ENCODE data around the gene GATA2.

The GATA2 gene

DNA sequence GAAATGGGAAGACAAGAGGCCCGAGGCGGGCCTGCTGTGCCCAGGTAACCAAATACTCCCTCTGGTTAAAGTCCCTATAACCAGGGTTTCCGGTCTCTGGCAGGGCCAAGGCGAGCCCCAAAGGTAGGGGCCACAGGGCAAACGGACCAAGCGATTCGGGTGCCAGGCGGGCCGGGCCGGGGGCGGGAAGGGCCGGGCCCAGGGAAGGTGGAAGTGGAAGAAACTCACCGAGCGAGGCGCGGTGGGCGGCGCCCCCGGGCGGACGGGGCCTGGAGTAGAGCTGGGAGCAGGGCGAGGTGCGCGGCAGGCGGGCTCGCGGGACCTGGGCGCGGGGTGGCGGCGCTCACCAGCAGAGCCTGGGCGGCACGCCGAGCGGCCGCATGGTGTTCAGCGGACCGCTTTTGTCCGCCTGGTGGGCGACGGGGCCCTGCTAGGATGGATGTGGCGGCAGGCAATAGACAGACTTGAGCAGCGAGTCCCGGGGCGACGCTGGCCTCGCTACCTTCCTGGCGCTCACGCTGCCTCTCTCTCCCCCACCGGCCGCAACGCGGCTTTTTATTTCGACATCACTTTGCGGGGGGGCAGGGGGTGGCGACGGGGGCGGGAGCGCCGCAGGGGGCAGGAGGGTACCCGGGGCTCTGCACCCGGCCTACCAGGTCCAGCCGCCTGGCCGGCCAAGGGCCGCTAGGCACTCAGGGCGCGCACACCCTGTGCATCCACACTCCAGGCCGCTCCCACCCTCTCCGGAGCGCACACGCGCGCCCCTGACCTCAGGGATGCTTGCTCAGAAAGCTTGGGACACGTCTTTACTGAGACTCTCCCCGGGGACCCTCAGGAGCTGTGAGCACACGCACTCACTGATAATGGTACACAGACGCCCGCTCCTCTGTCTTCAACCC is at the start of gene GATA2:
TSS of gene GATA2 (minus strand) at position 531 of the 899 bp plus-strand sequence. CDS start 6,170 bp downstream, outside the sequence.
- DNase-seq (ENCODE audit: low read depth in 2 of 2), result no peak

DNA sequence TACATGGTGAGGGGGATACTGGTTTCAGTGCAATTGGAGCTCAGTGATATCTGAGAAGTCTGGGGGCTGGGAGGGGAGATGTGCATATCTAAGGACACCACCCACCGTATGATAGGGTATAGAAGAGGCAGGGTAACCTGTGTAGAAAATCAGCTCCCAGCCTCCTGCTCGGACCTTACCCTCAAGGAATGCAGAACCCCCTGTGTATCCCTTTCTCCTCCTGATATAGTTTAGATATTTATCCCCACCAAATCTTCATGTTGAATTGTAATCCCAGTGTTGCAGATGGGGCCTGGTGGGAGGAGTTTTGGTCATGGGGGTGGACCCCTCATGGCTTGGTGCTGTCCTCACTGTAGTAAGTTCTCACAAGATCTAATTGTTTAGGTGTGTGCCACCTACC is 48.2 kb upstream of the GATA2 start:
- DNase-seq (ENCODE audit: low read depth in 2 of 2), result no peak

DNA sequence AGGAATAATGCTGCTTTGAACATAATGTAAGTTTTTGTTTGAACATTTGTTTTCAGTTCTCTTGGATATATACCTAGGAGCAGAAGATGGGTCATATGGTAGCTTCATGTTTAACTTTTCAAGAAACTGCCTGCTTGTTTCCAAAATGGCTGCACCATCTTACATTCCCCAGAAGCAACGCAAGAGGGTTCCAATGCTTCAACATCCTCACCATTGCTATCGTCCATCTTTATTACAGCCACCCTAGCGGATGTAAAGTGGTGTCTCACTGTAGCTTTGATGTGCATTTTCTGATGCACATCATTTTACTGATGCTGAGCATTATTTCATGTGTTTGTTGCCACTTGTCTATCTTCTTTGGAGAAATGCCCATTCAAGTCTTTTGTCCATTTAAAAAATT is 46.4 kb upstream of the GATA2 start:
- DNase-seq (ENCODE audit: low read depth in 2 of 2), result no peak

DNA sequence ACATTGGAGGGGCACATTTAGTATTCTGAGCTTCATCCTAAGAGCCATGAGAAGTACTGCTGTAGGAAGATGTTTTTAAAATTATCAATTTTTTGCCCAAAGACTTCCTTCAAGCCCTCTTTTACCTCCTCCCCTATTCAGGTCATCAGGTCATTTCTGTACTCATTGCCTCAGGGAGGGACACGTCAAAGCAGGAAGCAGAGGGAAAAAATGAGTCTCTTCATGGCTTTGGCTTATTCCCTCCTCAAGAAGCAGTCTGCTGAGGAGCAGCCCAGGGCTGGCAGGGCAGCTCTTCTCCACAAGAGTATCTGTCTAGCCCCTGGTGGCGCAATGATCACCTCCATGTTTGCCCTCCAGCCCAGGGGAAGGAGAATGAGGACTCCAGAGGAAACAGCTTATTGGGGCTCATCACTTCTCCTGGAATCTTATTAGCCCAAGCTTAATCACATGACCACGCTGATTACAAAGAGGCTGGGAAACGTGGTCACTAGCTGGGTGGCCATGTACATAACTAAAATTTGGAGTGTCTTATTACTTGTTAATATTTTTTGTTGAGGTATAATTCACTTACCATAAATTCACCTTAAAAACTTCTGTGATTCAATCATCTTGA is 44.2 kb upstream of the GATA2 start:
- no peak for DNase-seq (ENCODE audit: low read depth in 2 of 2)

DNA sequence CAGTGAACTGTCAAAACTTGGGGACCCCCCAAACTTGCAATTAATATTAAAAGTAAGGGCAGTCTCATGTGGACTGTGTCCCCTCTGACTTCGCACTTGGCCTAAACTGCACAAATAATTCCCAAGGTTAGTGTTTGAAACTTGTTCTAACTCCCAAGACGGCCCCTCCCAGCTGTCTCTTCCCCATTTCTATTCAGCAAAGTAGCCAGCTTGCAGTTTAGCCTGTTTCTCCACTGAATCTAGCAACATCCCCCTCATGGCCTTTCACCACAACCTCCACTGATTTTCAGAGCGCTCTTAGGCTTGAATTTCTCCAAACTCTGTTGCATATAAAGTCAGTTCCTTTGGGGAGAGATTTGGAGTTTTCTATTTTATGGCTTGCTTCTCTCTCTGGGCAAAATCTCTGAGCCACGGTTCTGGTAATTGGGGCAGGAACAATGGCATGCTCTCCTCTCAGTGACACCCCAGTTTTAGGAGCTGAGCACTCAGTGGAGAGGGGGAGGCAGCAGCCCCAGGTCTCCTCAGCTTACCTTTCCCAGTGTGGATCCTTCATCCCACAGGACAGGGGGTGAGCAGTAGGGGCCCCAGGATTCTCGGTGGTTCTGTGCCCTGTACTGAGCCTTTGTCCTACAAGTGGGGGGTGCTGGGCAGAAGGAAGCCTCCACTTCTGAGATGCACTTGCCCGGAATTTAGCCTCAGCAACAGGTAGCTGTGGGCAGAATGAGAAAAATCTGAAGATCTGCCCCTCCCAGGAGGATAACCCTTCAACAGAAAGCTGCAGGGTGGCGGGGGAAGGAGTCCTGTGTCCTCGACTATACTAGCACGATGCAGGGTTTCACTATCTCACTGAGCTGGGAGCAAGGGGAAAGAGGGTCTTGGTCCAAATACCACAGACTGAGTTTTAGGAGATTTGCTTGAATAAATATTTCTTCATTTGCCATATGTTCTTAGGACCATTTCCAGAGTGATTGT is 39.3 kb upstream of the GATA2 start:
- no peak for DNase-seq (ENCODE audit: low read depth in 2 of 2)

DNA sequence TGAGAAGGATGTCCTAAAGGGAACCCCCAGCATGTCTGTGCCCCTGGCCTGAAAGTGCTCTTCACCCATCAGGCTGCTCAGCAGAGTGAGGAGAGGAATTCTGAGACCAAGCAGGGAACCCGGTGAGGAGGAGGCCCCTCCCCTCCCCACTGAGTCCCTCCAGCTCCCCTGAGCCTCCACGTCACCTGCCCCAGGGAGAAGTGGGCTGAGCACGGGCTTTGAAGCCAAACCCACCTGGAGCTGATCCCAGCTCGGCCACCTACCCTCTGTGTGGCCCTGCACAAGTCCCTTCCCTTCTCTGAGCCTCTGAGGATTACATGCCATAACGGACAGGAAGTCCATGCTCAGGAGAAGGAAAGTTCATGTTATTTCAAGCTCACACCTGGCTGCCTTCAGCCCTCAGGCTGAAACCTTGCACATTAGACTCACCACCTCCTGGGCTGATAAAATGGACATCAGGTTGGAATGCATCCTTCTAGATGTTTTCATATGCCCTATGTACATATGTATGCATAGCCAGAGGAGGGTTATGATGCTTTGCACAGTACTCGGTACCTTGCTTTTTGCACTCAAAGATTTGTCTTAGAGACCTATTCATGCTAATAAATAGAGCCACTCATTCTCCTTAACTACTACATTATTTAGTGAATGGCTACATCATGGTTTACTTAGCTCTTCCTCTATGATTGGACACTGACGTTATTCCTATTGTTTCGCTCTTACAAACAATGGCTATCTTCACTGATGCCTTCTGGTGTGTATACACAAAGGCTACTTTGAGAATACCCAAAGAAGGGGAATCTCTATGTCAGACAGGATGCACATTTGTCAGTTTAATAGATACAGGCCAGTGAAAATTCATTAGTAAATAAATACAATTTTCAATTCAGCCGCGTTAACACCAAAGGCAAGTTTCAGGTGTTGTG is 31.6 kb upstream of the GATA2 start:
- no peak for DNase-seq (ENCODE audit: low read depth in 2 of 2)

DNA sequence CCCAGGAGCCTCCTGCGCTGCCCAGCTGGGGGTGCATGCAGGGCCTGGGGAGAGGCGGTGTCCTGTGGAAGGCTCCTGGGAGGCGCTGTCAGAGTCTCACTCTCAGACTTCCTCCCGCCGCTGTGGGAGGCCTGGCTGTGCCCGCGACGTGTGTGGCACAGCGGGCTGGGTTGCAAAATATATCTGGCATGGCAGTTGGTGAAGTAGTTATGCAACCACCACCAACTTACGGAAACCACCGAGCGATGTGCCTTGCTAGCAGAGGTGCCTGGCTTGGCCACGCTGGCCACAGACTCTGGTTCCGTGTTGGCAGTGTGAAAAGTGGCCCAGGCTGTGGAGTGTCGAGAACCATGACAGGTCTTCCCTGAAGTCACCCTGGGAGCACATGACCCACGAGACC is 30.6 kb upstream of the GATA2 start:
- DNase-seq (ENCODE audit: low read depth in 2 of 2), result no peak

DNA sequence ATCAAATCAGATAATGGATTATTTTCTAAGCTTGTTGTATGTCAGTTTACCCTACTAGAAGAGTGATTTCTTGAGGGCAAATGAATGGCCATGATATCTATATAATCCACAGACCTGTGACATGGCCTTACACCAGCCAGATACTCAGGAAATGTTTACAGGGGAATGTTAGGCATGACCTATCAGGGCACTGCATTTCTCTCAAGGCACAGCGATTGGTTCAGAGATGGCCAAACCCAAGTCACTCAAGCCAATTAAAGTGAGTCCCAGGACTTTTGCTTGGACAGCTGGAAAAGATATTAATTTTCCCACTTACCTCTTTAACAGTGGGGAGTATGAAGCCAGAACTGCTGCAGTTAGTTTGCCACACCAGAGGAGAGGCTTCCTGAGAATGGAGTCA is 28.7 kb upstream of the GATA2 start:
- no peak for DNase-seq (ENCODE audit: low read depth in 2 of 2)

DNA sequence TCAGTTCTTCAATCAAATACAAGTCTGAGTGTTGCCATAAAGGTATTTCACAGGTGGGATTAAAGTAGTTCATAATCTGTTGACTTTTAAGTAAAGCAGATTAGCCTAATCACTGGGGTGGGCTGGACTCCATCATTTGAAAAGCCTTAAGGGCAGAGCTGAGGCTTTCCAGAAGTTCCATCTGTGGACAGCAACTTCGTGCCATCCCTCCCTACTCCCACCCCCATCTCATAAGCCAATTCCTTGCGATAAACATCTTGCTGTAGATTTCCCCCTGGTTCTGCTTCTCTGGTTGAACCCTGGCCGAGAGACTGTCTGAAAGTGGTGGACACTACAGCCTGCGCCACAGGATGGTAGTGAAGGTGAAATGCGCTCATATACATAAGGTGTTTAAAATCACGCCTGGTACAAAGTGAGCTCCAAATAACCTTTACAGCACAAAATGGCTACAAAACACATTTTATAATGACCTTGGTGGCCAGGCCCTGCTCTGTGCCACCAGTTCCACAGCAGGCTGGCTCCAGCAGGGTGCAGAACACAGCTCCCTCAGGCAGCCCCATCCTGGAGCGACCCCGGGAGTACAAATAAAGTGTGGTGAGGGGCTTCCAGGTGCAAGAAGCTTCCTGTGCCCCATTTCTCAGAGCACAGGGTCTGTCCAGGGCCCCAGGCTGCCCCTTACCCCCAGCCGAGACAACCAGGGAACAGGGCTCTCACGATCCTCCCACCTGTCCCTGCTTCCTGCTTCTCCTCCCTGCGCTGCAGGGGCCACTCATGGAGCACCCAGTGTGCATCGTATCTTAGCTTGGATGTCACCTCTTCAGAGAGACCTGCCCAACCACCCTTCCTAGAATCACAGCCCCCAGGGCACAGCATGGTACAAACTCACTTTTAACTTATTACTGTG is 25.8 kb upstream of the GATA2 start:
- DNase-seq (ENCODE audit: low read depth in 2 of 2), result no peak

DNA sequence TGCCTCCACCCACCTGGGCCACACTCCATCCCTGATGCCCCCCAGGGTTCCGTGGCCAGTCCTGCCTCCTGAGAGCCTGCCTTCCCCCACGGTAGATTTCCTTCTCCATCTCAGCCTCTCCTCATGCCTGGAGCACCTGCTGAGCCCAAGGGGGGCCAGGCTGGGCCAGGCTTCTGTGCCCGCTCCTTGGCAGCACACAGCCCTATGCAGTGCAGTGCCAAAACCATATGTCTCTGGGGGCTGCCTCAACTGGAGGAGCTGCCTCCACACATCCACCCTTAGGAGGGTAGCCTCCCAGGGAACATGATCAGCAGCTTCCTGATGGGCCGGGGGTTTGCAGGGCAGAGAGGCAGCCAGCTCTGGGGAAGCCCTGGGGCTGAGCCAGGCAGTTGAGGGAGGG is 24.6 kb upstream of the GATA2 start:
- DNase-seq (ENCODE audit: low read depth in 2 of 2), result no peak

DNA sequence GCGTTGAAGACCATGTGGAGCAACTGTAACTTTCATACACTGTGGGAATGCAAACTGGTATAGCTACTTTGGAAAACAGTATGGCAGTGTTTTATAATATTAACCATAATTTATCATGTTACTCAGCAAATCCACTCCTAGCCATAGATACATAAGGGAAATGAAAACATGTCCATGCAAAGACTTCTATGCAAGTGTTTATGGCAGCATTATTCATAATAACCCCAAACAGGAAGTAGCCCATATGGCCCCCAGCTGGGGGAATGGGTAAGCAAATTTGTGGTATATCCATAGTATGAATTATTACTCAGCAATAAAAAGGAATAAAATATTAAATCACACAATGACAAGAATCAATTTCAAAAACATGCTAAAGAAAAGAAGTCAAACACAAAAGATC is 23.0 kb upstream of the GATA2 start:
- no peak for DNase-seq (ENCODE audit: low read depth in 2 of 2)

DNA sequence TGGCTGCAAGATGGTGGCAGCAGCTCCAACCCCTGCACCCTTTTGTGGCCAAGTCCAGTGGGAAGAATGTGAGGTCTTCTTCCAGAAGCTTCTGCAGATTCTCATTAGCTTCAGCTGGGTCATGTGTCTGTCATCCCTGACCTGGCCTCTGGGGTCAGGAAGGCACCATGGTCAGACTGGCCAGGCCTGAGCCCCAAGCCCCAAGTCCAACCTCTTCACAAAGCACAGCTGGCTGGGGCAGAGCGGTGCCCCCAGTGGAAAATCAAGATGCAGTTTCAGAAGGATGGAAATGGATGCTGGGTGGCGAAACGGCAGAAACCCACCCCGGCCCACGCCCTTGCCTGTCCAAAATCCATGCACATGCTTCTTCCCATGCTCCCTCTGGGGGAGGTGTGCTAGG is 15.9 kb upstream of the GATA2 start:
- no peak for DNase-seq (ENCODE audit: low read depth in 2 of 2)

DNA sequence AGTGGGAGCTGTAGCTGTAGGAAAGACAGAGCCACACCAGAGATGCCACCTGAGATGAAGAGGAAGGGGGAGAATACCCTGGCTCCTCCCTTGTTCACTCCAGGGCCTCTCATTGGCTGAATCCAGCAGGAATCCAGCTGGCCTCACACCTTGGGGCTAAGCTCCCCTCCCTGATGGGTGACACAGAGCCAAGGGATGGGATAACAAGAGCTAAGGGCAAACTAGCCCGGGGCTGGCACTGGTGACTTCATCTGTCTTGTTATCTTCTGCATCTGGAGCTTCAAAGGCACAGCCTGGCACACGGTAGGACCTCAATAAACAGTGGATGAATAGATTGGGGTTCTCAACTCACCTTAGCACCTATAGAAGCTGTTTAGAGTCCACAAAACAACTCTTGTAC is 13.8 kb upstream of the GATA2 start:
- no peak for DNase-seq (ENCODE audit: low read depth in 2 of 2)

DNA sequence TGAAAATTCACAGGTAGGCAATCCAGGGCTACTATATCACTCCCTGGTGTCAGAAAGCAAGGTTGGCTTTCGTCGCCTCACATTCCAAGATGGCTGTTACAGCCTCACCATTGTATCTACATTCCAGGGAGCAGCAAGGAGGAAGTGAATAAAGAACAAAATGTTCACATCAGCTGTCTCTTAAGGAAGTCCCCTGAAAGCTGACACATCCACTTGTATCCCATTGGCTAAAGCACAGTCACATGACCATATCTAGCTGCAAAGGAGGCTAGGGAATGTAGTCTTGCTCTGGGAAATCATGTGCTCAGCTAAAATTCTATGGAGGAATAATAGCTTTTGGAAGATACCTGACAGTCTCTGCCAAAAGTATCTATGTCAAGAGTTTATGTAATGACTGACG is 12.8 kb upstream of the GATA2 start:
- DNase-seq (ENCODE audit: low read depth in 2 of 2), result no peak

DNA sequence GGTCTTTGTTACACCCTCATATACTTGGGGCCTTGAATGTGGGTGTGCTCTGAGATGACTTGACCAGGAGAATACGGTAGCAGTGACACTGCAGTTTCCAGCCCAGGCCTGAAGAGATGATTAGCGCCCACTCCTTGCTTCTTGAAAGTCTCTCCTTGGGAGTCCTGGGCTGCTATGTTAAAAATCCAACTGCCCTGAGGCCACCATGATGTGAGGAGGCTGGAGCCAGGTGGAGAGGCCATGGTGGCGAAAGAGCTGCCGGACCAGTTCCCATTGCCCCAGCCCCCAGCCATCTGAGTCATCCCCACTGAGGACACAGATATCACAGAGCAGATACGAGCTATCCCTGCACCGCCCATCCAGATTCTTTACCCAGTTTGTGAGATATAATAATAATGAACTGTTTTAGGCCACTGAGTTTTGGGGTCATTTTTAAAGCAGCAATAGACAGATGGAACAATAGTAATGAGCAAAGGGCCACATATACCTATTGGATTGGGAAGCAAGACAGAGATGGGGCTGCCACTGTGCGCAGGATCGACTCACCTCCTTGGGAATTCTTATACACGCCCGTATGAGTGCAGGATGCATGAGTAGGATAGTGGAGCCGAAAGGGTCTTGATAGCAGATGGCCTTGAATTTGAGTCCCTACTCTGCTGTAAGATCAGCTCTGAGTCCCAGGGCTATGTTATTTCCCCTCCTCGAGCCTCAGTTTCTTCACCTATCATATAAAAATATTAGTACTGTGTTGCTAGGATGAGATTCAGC is 12.1 kb upstream of the GATA2 start:
- DNase-seq (ENCODE audit: low read depth in 2 of 2), result no peak

DNA sequence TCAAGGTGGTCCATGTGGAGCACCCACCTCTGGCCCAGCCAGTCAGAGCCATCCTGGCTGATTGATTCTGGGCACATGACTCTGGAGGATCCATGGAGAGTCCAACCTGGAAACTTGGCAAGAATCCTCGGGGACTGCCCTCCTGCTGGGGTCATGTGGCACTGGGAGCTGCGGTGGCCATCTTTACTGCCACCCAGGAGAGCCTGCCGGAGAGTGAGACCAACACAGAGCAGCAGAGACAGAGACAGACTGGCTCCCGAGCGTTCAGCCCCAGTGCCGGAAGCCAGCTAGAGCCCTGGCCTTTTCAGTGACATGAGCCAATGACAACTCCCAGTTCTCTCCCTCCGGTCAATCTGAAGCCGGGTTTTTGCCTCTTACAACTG is 11.5 kb upstream of the GATA2 start:
- DNase-seq (ENCODE audit: low read depth in 2 of 2), result no peak

DNA sequence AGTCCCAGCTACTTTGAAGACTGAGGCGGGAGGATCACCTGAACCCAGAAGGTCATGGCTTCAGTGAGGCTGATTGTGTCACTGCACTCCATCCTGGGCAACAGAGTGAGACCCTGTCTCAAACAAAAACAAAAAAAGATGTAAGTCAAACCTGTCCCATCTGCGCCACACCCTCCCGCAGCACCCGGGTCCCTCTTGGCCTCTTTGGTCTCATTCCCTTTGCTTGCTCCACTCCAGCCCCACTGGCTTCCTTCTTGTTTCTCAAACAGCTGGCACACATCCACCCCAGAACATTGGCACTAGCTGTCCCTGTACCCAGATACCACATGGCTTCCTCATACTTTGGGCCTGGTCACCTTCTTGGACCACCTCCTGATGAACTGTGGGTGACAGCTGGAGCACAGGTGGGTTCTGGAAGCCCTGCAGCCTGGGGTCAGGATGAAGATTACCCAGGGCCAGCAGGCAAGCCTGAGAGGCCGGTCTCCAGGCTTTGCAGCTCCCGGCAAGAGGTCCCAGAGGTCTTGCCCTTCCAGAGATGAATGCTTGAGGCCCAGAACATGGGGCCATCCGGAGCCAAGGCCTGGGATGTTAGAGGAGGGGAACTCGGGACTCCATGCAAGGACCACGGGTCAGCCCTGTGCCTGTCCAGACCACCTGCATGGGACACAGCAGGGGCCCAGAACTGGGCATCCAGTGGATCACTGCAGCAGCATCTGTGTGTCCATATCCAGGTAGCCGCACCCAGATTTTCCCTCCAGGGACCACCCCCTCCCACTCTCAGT is 10.9 kb upstream of the GATA2 start:
- DNase-seq (ENCODE audit: low read depth in 2 of 2), result no peak

DNA sequence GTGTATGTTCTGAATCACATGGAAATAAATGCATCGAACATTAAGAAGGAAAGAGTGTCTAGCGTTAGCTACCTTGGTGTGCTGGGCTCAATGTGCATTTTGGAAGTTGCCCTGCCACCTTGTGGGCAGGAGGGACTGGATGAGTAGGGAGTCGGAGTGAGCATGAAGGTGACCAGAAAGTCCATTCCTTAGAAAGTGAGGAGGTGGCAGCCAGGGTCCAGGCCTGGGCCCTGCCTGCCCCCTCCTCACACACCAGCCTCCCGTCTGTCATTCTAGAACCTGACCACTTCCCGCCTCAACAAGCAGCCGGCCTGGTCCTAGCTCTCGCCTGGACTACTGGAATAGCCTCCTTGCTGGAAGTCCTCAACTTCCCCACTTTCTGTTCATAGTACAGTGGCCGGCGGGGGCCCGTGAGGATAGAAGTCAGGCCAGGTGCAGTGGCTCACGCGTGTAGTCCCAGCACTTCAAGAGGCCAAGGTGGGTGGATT is 10.2 kb upstream of the GATA2 start:
- DNase-seq (ENCODE audit: low read depth in 2 of 2), result no peak
